H9 (cell line): ENCODE data around the gene CADM4. TPM values are rescaled to one million over a fixed set of nuclear protein-coding genes. Genes with fewer than 3 reads are reported as not detected.

Experiments used
- DNase-seq: peaks from one replicate; pipeline ENCODE4 v3.0.0-alpha.2; 2017
- H2AFZ ChIP-seq: one replicate; pipeline ENCODE4 v1.6.1; 2013; ENCODE audit warnings: mild to moderate bottlenecking, low read length, control low read depth, moderate library complexity
- H2AK5ac ChIP-seq: 2 replicates; pipeline ENCODE4 v1.6.1; 2013; ENCODE audit warnings: low read length, control low read depth, mixed read lengths; ENCODE audit not compliant: insufficient read length
- H2BK120ac ChIP-seq: one replicate; pipeline ENCODE4 v1.6.1; 2013; ENCODE audit warnings: low read depth, mild to moderate bottlenecking, low read length, control low read depth, inconsistent platforms; ENCODE audit not compliant: poor library complexity, severe bottlenecking
- H2BK12ac ChIP-seq: 2 replicates; pipeline ENCODE4 v1.6.1; 2013; ENCODE audit warnings: low read length, control low read depth, mixed read lengths, low read depth; ENCODE audit not compliant: insufficient read length
- H2BK15ac ChIP-seq: 2 replicates; pipeline ENCODE4 v1.6.1; 2013; ENCODE audit warnings: low read depth, low read length, control low read depth
- H2BK20ac ChIP-seq: one replicate; pipeline ENCODE4 v1.6.1; 2013; ENCODE audit warnings: low read depth, mild to moderate bottlenecking, low read length, control low read depth, inconsistent platforms; ENCODE audit not compliant: poor library complexity, severe bottlenecking
- H2BK5ac ChIP-seq: 2 replicates; pipeline ENCODE4 v1.6.1; 2013; ENCODE audit warnings: low read length, control low read depth, mixed read lengths; ENCODE audit not compliant: insufficient read length
- H3K14ac ChIP-seq: 2 replicates; pipeline ENCODE4 v1.6.1; 2013; ENCODE audit warnings: low read length, control low read depth; ENCODE audit not compliant: insufficient read depth
- H3K18ac ChIP-seq: 2 replicates; pipeline ENCODE4 v1.6.1; 2013; ENCODE audit warnings: low read depth, mild to moderate bottlenecking, mixed read lengths, low read length, control low read depth; ENCODE audit not compliant: insufficient read length
- H3K23ac ChIP-seq: 2 replicates; pipeline ENCODE4 v1.6.1; 2013; ENCODE audit warnings: low read length, control low read depth, mixed read lengths, low read depth; ENCODE audit not compliant: insufficient read length
- H3K23me2 ChIP-seq: 2 replicates; pipeline ENCODE4 v1.6.1; 2013; ENCODE audit warnings: low read depth, mild to moderate bottlenecking, mixed read lengths, low read length, control low read depth; ENCODE audit not compliant: insufficient read length, poor library complexity, severe bottlenecking
- H3K27ac ChIP-seq: 2 replicates; pipeline ENCODE4 v1.5.1; 2013; ENCODE audit warnings: low read length, control low read depth, mixed read lengths, low read depth; ENCODE audit not compliant: insufficient read length
- H3K27me3 ChIP-seq: 2 replicates; pipeline ENCODE4 v1.6.1; 2013; ENCODE audit warnings: low read length, control low read depth, inconsistent platforms; ENCODE audit not compliant: insufficient read depth
- H3K4ac ChIP-seq: 2 replicates; pipeline ENCODE4 v1.6.1; 2013; ENCODE audit warnings: low read depth, mild to moderate bottlenecking, control low read depth, inconsistent platforms, low read length, moderate library complexity
- H3K4me1 ChIP-seq: 2 replicates; pipeline ENCODE4 v1.6.1; 2013; ENCODE audit warnings: low read length, control low read depth, inconsistent platforms; ENCODE audit not compliant: insufficient read depth
- H3K4me2 ChIP-seq: 2 replicates; pipeline ENCODE4 v1.6.1; 2013; ENCODE audit warnings: low read length, control low read depth, mixed read lengths; ENCODE audit not compliant: insufficient read length, insufficient read depth
- H3K56ac ChIP-seq: 2 replicates; pipeline ENCODE4 v1.6.1; 2013; ENCODE audit warnings: low read depth, mild to moderate bottlenecking, mixed read lengths, low read length, control low read depth; ENCODE audit not compliant: insufficient read length
- H3K79me1 ChIP-seq: 2 replicates; pipeline ENCODE4 v1.6.1; 2013; ENCODE audit warnings: low read depth, mild to moderate bottlenecking, moderate library complexity, low read length, control low read depth, inconsistent platforms; ENCODE audit not compliant: insufficient read depth, poor library complexity, severe bottlenecking
- H3K79me2 ChIP-seq: 2 replicates; pipeline ENCODE4 v1.6.1; 2013; ENCODE audit warnings: low read length, control low read depth, inconsistent platforms; ENCODE audit not compliant: insufficient read depth
- H3K9ac ChIP-seq: 2 replicates; pipeline ENCODE4 v1.6.1; 2013; ENCODE audit warnings: low read length, control low read depth, mixed read lengths; ENCODE audit not compliant: insufficient read length; ENCODE audit errors: extremely low read depth
- H3K9me3 ChIP-seq: one replicate; pipeline ENCODE4 v1.6.1; 2013; ENCODE audit warnings: low read depth, low read length, inconsistent platforms; ENCODE audit not compliant: control insufficient read depth
- H3T11ph ChIP-seq: one replicate; pipeline ENCODE4 v1.6.1; 2013; ENCODE audit warnings: mild to moderate bottlenecking, low read length, control low read depth, inconsistent platforms
- H4K20me1 ChIP-seq: one replicate; pipeline ENCODE4 v1.6.1; 2013; ENCODE audit not compliant: control insufficient read depth, insufficient read length, insufficient read depth
- H4K5ac ChIP-seq: 2 replicates; pipeline ENCODE4 v1.6.1; 2013; ENCODE audit warnings: low read depth, mild to moderate bottlenecking, mixed read lengths, low read length, control low read depth; ENCODE audit not compliant: insufficient read length
- H4K8ac ChIP-seq: replicated peaks from 2 replicates; pipeline ENCODE4 v1.6.1; 2013; ENCODE audit warnings: low read length, control low read depth, mixed read lengths, low read depth; ENCODE audit not compliant: insufficient read length
- H4K91ac ChIP-seq: 2 replicates; pipeline ENCODE4 v1.6.1; 2013; ENCODE audit warnings: low read depth, mild to moderate bottlenecking, moderate library complexity, mixed read lengths, low read length, control low read depth; ENCODE audit not compliant: insufficient read length
- H3K27ac Mint-ChIP-seq, 3 experiments: 2 replicates in 2 of 3; 3 replicates in 1 of 3; pipeline ENCODE4 v1.8.0; 2020 to 2021; ENCODE audit warnings: mixed read lengths in 3 of 3, mild to moderate bottlenecking in 1 of 3, moderate library complexity in 1 of 3
- H3K27me3 Mint-ChIP-seq: 2 replicates; pipeline ENCODE4 v1.8.0; 2021; ENCODE audit warnings: low read depth, mild to moderate bottlenecking, moderate library complexity, mixed read lengths
- H3K36me3 Mint-ChIP-seq, 3 experiments: 2 replicates in 2 of 3; 3 replicates in 1 of 3; pipeline ENCODE4 v1.8.0; 2020 to 2021; ENCODE audit warnings: low read depth in 3 of 3, mixed read lengths in 3 of 3; ENCODE audit not compliant: insufficient read depth in 1 of 3
- H3K4me1 Mint-ChIP-seq, 2 experiments: 2 replicates each; pipeline ENCODE4 v1.8.0; 2020; ENCODE audit warnings: mixed read lengths in 2 of 2
- H3K4me3 Mint-ChIP-seq, 2 experiments: 2 replicates in 1 of 2; 3 replicates in 1 of 2; pipeline ENCODE4 v1.8.0; 2020 to 2021; ENCODE audit warnings: mild to moderate bottlenecking in 2 of 2, mixed read lengths in 2 of 2, moderate library complexity in 1 of 2
- H3K9me3 Mint-ChIP-seq, 2 experiments: 2 replicates in 1 of 2; 3 replicates in 1 of 2; pipeline ENCODE4 v1.8.0; 2020; ENCODE audit warnings: mild to moderate bottlenecking in 2 of 2, mixed read lengths in 2 of 2, moderate library complexity in 1 of 2
- WGBS: extraction: QIAGEN DNeasy Blood & Tissue Kit; methylation state at CpG from one replicate; pipeline ENCODE4 v1.1.7; 2013; ENCODE audit warnings: missing lambda C conversion rate, low lambda C conversion rate, mixed read lengths; ENCODE audit not compliant: insufficient read length; ENCODE audit errors: extremely low coverage; 5-methylcytosine and 5-hydroxymethylcytosine counted together
- total RNA-seq: library from RNA; stranded (reverse); gene quantifications from 2 replicates; pipeline ENCODE4 v1.2.1, GENCODE V29; 2021
- TF ChIP-seq, protein P1 (sequence below): fragments of 200-600 bp; sonication (generic); conservative IDR thresholded peaks from 3 replicates; pipeline ENCODE4 v1.8.0; 2021; ENCODE audit warnings: antibody characterized with exemption, mild to moderate bottlenecking

Gene CADM4
- total RNA-seq, 1 experiment from 2014 or later: 10.2 TPM

DNA sequence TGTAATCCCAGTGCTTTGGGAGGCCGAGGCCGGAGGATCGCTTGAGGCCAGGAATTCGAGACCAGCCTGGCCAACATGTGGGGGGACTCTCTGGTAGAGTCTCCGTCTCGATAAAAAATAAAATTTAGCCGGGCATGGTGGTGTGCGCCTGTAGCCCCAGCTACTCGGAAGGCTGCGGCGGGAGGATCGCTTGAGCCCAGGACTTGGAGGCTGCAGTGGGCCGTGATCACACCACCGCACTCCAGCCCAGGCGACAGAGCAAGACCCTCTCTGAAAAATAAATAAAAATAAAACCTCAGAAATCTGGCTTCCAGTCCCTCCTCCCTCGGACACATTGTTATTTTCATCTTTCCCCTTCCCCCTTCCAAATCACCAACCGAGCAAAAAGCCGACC is 44.0 kb downstream of the CADM4 start:
- Histone ChIP-seq H2BK120ac (no peak overlapping the region), H3K79me2 (peaks cover 4% of the 10 kb centered on the region; the same call in 1 of the 2 replicates), H4K20me1 (no peaks in the 10 kb centered on the region), H3K4me1 (0 out of 2 replicates have a peak, but pooled peaks cover 3% of the 10 kb centered on the region), H3K9me3 (no peaks in the 10 kb centered on the region), H2AFZ (no peak overlapping the region), H3K4me2 (peak overlapping the region; percentile 79), H3K9ac (peak overlapping the region; percentile 71), H2BK5ac (no peak overlapping the region), H2BK12ac (no peak overlapping the region), H4K91ac (no peak overlapping the region), H3K14ac (peak overlapping the region; percentile 26; the same call in 1 of the 2 replicates), H3T11ph (no peak overlapping the region), H3K79me1 (no peaks in the 10 kb centered on the region), H3K23me2 (peaks cover 20% of the 10 kb centered on the region), H3K23ac (no peak overlapping the region), H4K5ac (no peak overlapping the region), H2BK20ac (no peak overlapping the region), H3K4ac (no peak overlapping the region), H3K56ac (no peak overlapping the region), H3K27me3 (no peaks in the 10 kb centered on the region), H4K8ac (no peak overlapping the region), H2AK5ac (no peak overlapping the region), H2BK15ac (no peak overlapping the region), H3K18ac (peak overlapping the region; percentile 20), H3K27ac (no peak overlapping the region)
- no peaks in the 10 kb centered on the region; a peak in 1 of 5 replicates for H3K9me3 Mint-ChIP-seq
- H3K4me1 Mint-ChIP-seq: peaks cover 18 to 25% of the 10 kb centered on the region in 2 experiments
- DNase-seq: no peak
- TF ChIP-seq, protein P1, sequence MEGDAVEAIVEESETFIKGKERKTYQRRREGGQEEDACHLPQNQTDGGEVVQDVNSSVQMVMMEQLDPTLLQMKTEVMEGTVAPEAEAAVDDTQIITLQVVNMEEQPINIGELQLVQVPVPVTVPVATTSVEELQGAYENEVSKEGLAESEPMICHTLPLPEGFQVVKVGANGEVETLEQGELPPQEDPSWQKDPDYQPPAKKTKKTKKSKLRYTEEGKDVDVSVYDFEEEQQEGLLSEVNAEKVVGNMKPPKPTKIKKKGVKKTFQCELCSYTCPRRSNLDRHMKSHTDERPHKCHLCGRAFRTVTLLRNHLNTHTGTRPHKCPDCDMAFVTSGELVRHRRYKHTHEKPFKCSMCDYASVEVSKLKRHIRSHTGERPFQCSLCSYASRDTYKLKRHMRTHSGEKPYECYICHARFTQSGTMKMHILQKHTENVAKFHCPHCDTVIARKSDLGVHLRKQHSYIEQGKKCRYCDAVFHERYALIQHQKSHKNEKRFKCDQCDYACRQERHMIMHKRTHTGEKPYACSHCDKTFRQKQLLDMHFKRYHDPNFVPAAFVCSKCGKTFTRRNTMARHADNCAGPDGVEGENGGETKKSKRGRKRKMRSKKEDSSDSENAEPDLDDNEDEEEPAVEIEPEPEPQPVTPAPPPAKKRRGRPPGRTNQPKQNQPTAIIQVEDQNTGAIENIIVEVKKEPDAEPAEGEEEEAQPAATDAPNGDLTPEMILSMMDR: no peak
- H3K4me3 Mint-ChIP-seq: peak overlapping the region; percentile 92 to 95
- peaks cover 16 to 37% (median 33%) of the 10 kb centered on the region in 3 experiments for H3K36me3 Mint-ChIP-seq
- no peaks in the 10 kb centered on the region for H3K27me3 Mint-ChIP-seq
- peak overlapping the region; percentile 94 to 99 (median 99) for H3K27ac Mint-ChIP-seq
- no CpG with 5 or more reads among the region's 18 CpGs for WGBS
